ENCODE results near the gene PTPRG. TPM values are rescaled to one million over a fixed set of nuclear protein-coding genes. Genes with fewer than 3 reads are reported as not detected.

The PTPRG gene
- total RNA-seq, 1 experiment from 2014 or later, result 69.3 TPM

GRCh38 chr3:61869371-61869770 lies 308.0 kb downstream of the PTPRG start:
- Histone ChIP-seq H2BK12ac (ENCODE audit: insufficient read length, low read depth, low read length) (no peak overlapping the region), H3T11ph (ENCODE audit: low read length) (no peak overlapping the region), H3K4me1 (ENCODE audit: insufficient read depth, low read length) (peaks cover 28% of the 10 kb centered on the region), H2BK5ac (ENCODE audit: insufficient read length, low read length) (no peak overlapping the region), H3K27me3 (ENCODE audit: insufficient read depth, low read length) (no peaks in the 10 kb centered on the region), H2BK20ac (ENCODE audit: low read depth, low read length, poor library complexity, severe bottlenecking) (no peak overlapping the region), H3K23me2 (ENCODE audit: insufficient read length, low read depth, low read length, poor library complexity, severe bottlenecking) (no peaks in the 10 kb centered on the region), H3K79me2 (ENCODE audit: insufficient read depth, low read length) (peaks cover 29% of the 10 kb centered on the region; the same call in 1 of the 2 replicates), H2BK120ac (ENCODE audit: low read depth, low read length, poor library complexity, severe bottlenecking) (no peak overlapping the region), H3K56ac (ENCODE audit: insufficient read length, low read depth, low read length) (no peak overlapping the region), H3K9ac (ENCODE audit: extremely low read depth, insufficient read length, low read length) (no peak overlapping the region), H2AK5ac (ENCODE audit: insufficient read length, low read length) (no peak overlapping the region), H4K5ac (ENCODE audit: insufficient read length, low read depth, low read length) (no peak overlapping the region), H4K20me1 (ENCODE audit: control insufficient read depth, insufficient read depth, insufficient read length) (no peaks in the 10 kb centered on the region), H3K27ac (ENCODE audit: insufficient read length, low read depth, low read length) (no peak overlapping the region), H2BK15ac (ENCODE audit: low read depth, low read length) (no peak overlapping the region), H4K8ac (replicated peaks; ENCODE audit: insufficient read length, low read depth, low read length) (no peak overlapping the region), H3K4ac (ENCODE audit: low read depth, low read length) (no peak overlapping the region), H4K91ac (ENCODE audit: insufficient read length, low read depth, low read length) (no peak overlapping the region), H2AFZ (ENCODE audit: low read length) (no peak overlapping the region), H3K4me2 (ENCODE audit: insufficient read depth, insufficient read length, low read length) (no peak overlapping the region), H3K79me1 (ENCODE audit: insufficient read depth, low read depth, low read length, poor library complexity, severe bottlenecking) (peaks cover 6% of the 10 kb centered on the region), H3K9me3 (ENCODE audit: control insufficient read depth, low read depth, low read length) (no peaks in the 10 kb centered on the region), H3K23ac (ENCODE audit: insufficient read length, low read depth, low read length) (no peak overlapping the region), H3K14ac (ENCODE audit: insufficient read depth, low read length) (no peak overlapping the region), H3K18ac (ENCODE audit: insufficient read length, low read depth, low read length) (no peak overlapping the region)
- Mint-ChIP-seq H3K27ac (peak overlapping the region; percentile 55 to 97 (median 82); a peak in 6 of 7 replicates), H3K4me1 (peaks cover 82 to 84% of the 10 kb centered on the region in 2 experiments), H3K27me3 (ENCODE audit: low read depth) (no peaks in the 10 kb centered on the region; the same call in 1 of the 2 replicates), H3K4me3 (peak overlapping the region in 1 of 2 experiments; percentile 48; a peak in 1 of 5 replicates), H3K36me3 (ENCODE audit: insufficient read depth in 1 of 3, low read depth in 3 of 3) (peaks cover 3 to 7% (median 5%) of the 10 kb centered on the region in 3 experiments; a peak in 5 of 7 replicates), H3K9me3 (no peaks in the 10 kb centered on the region)
- TF ChIP-seq CTCF (conservative IDR thresholded peaks at IDR 0.05), result no peak
- no CpG with 5 or more reads among the region's 6 CpGs for WGBS (ENCODE audit: extremely low coverage, insufficient read length, low lambda C conversion rate)
- DNase-seq, result no peak
